Endothelial cell of umbilical vein (primary cell): ENCODE measurements around the gene VAC14. TPM values are rescaled to one million over a fixed set of nuclear protein-coding genes. Genes with fewer than 3 reads are reported as not detected.

Source experiments
- BruUV-seq: library from RNA; stranded (reverse); fragments of 400-500 nt; replicated peaks from 2 replicates; lab custom pipeline; 2021; lab: Mats Ljungman, UMichigan
- CTCF ChIA-PET: fragments of 300-600, 350-600 bp; sonication (Branson Sonifier 250); formaldehyde crosslinking; loops from one replicate; lab custom pipeline; 2021; ENCODE audit warnings: antibody characterized with exemption, inconsistent platforms; lab: Charles Lee
- POLR2A ChIA-PET: fragments of 300-600, 350-600 bp; sonication (Branson Sonifier 250); formaldehyde crosslinking; loops from one replicate; lab custom pipeline; 2021; ENCODE audit warnings: antibody characterized with exemption, inconsistent platforms; lab: Charles Lee
- DNase-seq: peaks from one replicate; pipeline ENCODE4 v3.0.0-alpha.2; 2011; ENCODE audit warnings: low read depth, low spot score
- FAIRE-seq: peaks from 2 replicates; lab custom pipeline; 2011; peaks lifted over from hg19 to GRCh38; lab: Jason Lieb, UNC
- H2AFZ ChIP-seq: 2 replicates; pipeline ENCODE4 v1.6.0; 2012; ENCODE audit warnings: low read depth, low read length, control low read depth, inconsistent platforms
- H3K27ac ChIP-seq: 2 replicates; pipeline ENCODE4 v1.5.1; 2011; ENCODE audit warnings: low read depth, mild to moderate bottlenecking, control low read depth, low read length, moderate library complexity; ENCODE audit not compliant: insufficient read depth
- H3K27me3 ChIP-seq, 2 experiments: 2 replicates each; pipeline versions ENCODE4 v1.6.0 to v1.6.1; 2011; ENCODE audit warnings: low read length in 2 of 2, mixed read lengths in 1 of 2; ENCODE audit not compliant: control insufficient read depth in 2 of 2, insufficient read depth in 2 of 2
- H3K36me3 ChIP-seq, 2 experiments: 2 replicates in 1 of 2; 3 replicates in 1 of 2; pipeline ENCODE4 v1.5.1; 2011; ENCODE audit warnings: low read length in 2 of 2, mild to moderate bottlenecking in 1 of 2, moderate library complexity in 1 of 2; ENCODE audit not compliant: control insufficient read depth in 2 of 2, insufficient read depth in 2 of 2; ENCODE audit errors: extremely low read depth in 1 of 2
- H3K4me1 ChIP-seq: 3 replicates; pipeline ENCODE4 v1.5.1; 2011; ENCODE audit warnings: mild to moderate bottlenecking, low read length; ENCODE audit not compliant: control insufficient read depth, insufficient read depth; ENCODE audit errors: extremely low read depth
- H3K4me2 ChIP-seq: 2 replicates; pipeline ENCODE4 v1.6.1; 2011; ENCODE audit warnings: low read length, control low read depth, mixed read lengths; ENCODE audit not compliant: insufficient read depth
- H3K4me3 ChIP-seq, 3 experiments: fragments of 200-600 bp in 1 of 3; sonication (generic), shearing (Covaris generic) in 1 of 3; replicated peaks in 1 of 3; 2 replicates each; pipeline ENCODE4 v1.5.1; 2011 to 2016; ENCODE audit warnings: control low read depth in 3 of 3, low read length in 3 of 3, mild to moderate bottlenecking in 2 of 3, inconsistent platforms in 1 of 3, low read depth in 1 of 3, moderate library complexity in 1 of 3; ENCODE audit not compliant: insufficient read depth in 1 of 3
- H3K79me2 ChIP-seq: 2 replicates; pipeline ENCODE4 v1.6.0; 2012; ENCODE audit warnings: low read length, inconsistent platforms; ENCODE audit not compliant: control insufficient read depth, insufficient read depth
- H3K9ac ChIP-seq: replicated peaks from 2 replicates; pipeline ENCODE3; 2011; ENCODE audit warnings: low read length, control low read depth; ENCODE audit not compliant: insufficient read depth; ENCODE audit errors: extremely low read depth
- H3K9me1 ChIP-seq: replicated peaks from 3 replicates; pipeline ENCODE4 v1.6.0; 2011; ENCODE audit warnings: mild to moderate bottlenecking, low read length; ENCODE audit not compliant: control insufficient read depth, insufficient read depth; ENCODE audit errors: extremely low read depth
- H3K9me3 ChIP-seq: replicated peaks from 2 replicates; pipeline ENCODE4 v1.5.1; 2012; ENCODE audit warnings: low read length, inconsistent platforms; ENCODE audit not compliant: control insufficient read depth, insufficient read depth
- H4K20me1 ChIP-seq: replicated peaks from 2 replicates; pipeline ENCODE3; 2011; ENCODE audit warnings: mild to moderate bottlenecking, low read length; ENCODE audit not compliant: control insufficient read depth, insufficient read depth; ENCODE audit errors: extremely low read depth
- EZH2 ChIP-seq: IDR thresholded peaks from 2 replicates; pipeline ENCODE4 v1.6.1; 2012; ENCODE audit warnings: borderline replicate concordance, low read depth, mild to moderate bottlenecking, moderate library complexity, low read length, inconsistent platforms; ENCODE audit not compliant: severe bottlenecking
- FOS ChIP-seq: IDR thresholded peaks from 2 replicates; pipeline ENCODE4 v1.6.1; 2011; ENCODE audit warnings: mild to moderate bottlenecking, low read length, moderate library complexity, borderline replicate concordance; ENCODE audit not compliant: insufficient read depth
- GATA2 ChIP-seq: IDR thresholded peaks from 2 replicates; pipeline ENCODE4 v1.7.0; 2011; ENCODE audit warnings: low read depth, mild to moderate bottlenecking, moderate library complexity, mixed read lengths, low read length; ENCODE audit not compliant: insufficient read length, insufficient read depth
- JUN ChIP-seq: IDR thresholded peaks from 2 replicates; pipeline ENCODE4 v1.6.1; 2011; ENCODE audit warnings: borderline replicate concordance, low read depth; ENCODE audit not compliant: insufficient read length, insufficient read depth
- POLR2A ChIP-seq: IDR thresholded peaks from 2 replicates; pipeline ENCODE4 v1.6.1; 2012; ENCODE audit warnings: low read depth, mild to moderate bottlenecking, control low read depth, low read length
- POLR2AphosphoS5 ChIP-seq: IDR thresholded peaks from 2 replicates; pipeline ENCODE4 v1.6.1; 2012; ENCODE audit warnings: low read depth, mild to moderate bottlenecking, control low read depth, low read length, moderate library complexity; ENCODE audit not compliant: insufficient read depth
- dilution Hi-C: fragments of 300-500 bp; cut with MboI; formaldehyde crosslinking; loops from one replicate; pipeline ENCODE4 v1.15.0; 2019; ENCODE audit warnings: low sequenced_read_pairs; ENCODE audit not compliant: extremely low pct_ligation_motif_present
- intact Hi-C: fragments of 100-400 bp; cut with micrococcal nuclease; formaldehyde crosslinking; loops from one replicate; pipeline ENCODE4 v1.10.0; 2022
- polyA plus RNA-seq, 4 experiments: library from polyadenylated mRNA; depleted of rRNA in 3 of 4; stranded (reverse) in 3 of 4; unstranded in 1 of 4; fragments of >200 nt; gene quantifications; 2 replicates each; pipeline versions ENCODE4 v1.2.1 to v1.2.3, GENCODE V29; 2011 to 2012; ENCODE audit warnings: missing spikeins in 1 of 4
- total RNA-seq: library from RNA; stranded (reverse); gene quantifications from 2 replicates; pipeline ENCODE4 v1.2.3, GENCODE V29; 2021
- TF ChIP-seq, protein P1 (sequence below): IDR thresholded peaks from 2 replicates; pipeline ENCODE4 v1.6.1; 2011; ENCODE audit not compliant: insufficient read depth, insufficient read length
- TF ChIP-seq, protein P2 (sequence below), 2 donors: IDR thresholded peaks; 1 replicate in 1 of 2; 2 replicates in 1 of 2; pipeline ENCODE4 v1.5.1; 2011; ENCODE audit warnings: low read length in 2 of 2, mild to moderate bottlenecking in 2 of 2, moderate library complexity in 2 of 2, control low read depth in 1 of 2, inconsistent platforms in 1 of 2, low read depth in 1 of 2; ENCODE audit not compliant: insufficient read depth in 1 of 2; ENCODE audit errors: extremely low read depth in 1 of 2

Gene VAC14
- total and polyA plus RNA-seq, 2 donors (not counting 3 experiments of a cell fraction or from before 2014, with no cell fraction given), result 37.6 to 57.9 TPM

GRCh38 chr16:70756071-70756470 is 44.9 kb downstream of the VAC14 start:
- ChIA-PET CTCF (no interaction called here), POLR2A (no interaction called here)
- no peak overlapping the region for H3K4me3 ChIP-seq
- FAIRE-seq, result no peak
- no peak for DNase-seq
- no peaks in the 10 kb centered on the region for H3K9me1 ChIP-seq
- peaks cover 0 to 7% of the 10 kb centered on the region in 2 experiments for H3K36me3 ChIP-seq
- H2AFZ ChIP-seq, result no peak overlapping the region
- intact Hi-C loops, result no loop called here
- no peak overlapping the region for H3K27ac ChIP-seq
- H3K4me2 ChIP-seq, result no peak overlapping the region
- H4K20me1 ChIP-seq, result no peaks in the 10 kb centered on the region
- peaks cover 12% of the 10 kb centered on the region for H3K4me1 ChIP-seq
- TF ChIP-seq EZH2 (no peak), GATA2 (no peak), JUN (no peak), FOS (no peak), POLR2AphosphoS5 (no peak), POLR2A (no peak)
- TF ChIP-seq, protein P1, sequence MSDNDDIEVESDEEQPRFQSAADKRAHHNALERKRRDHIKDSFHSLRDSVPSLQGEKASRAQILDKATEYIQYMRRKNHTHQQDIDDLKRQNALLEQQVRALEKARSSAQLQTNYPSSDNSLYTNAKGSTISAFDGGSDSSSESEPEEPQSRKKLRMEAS, result no peak
- TF ChIP-seq, protein P2, sequence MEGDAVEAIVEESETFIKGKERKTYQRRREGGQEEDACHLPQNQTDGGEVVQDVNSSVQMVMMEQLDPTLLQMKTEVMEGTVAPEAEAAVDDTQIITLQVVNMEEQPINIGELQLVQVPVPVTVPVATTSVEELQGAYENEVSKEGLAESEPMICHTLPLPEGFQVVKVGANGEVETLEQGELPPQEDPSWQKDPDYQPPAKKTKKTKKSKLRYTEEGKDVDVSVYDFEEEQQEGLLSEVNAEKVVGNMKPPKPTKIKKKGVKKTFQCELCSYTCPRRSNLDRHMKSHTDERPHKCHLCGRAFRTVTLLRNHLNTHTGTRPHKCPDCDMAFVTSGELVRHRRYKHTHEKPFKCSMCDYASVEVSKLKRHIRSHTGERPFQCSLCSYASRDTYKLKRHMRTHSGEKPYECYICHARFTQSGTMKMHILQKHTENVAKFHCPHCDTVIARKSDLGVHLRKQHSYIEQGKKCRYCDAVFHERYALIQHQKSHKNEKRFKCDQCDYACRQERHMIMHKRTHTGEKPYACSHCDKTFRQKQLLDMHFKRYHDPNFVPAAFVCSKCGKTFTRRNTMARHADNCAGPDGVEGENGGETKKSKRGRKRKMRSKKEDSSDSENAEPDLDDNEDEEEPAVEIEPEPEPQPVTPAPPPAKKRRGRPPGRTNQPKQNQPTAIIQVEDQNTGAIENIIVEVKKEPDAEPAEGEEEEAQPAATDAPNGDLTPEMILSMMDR (IDR thresholded peaks at IDR 0.05; ENCODE audit: extremely low read depth in 1 of 2, insufficient read depth in 1 of 2, low read depth in 1 of 2, low read length in 2 of 2), result no peak
- dilution Hi-C loops, result no loop called here
- H3K9ac ChIP-seq, result no peak overlapping the region
- BruUV-seq, result no TSS peak
- no peaks in the 10 kb centered on the region for H3K27me3 ChIP-seq
- no peaks in the 10 kb centered on the region for H3K9me3 ChIP-seq
- H3K79me2 ChIP-seq, result no peaks in the 10 kb centered on the region
